Activated T-helper 2 cell treated with anti-CD3 and anti-CD28 coated beads, Interferon-gamma antibody, Interleukin-2, Interleukin-4, amounts not matched to agents 10 μg/mL and 5 μg/mL and 100 μg/mL, durations not matched to agents 14 hours and 24 hours and 36 hours (primary cell): Measurements from ENCODE around the gene MALRD1. TPM values are rescaled to one million over a fixed set of nuclear protein-coding genes. Genes with fewer than 3 reads are reported as not detected.

ENCODE experiments used
- DNase-seq: peaks from one replicate; pipeline ENCODE4 v3.0.0; 2021; ENCODE audit warnings: low spot score
- H3K27ac Mint-ChIP-seq: one replicate; pipeline ENCODE4 v1.8.0; 2021; ENCODE audit warnings: mixed read lengths
- H3K27me3 Mint-ChIP-seq: one replicate; pipeline ENCODE4 v1.8.0; 2021; ENCODE audit warnings: low read depth, mixed read lengths
- H3K36me3 Mint-ChIP-seq: one replicate; pipeline ENCODE4 v1.8.0; 2021; ENCODE audit warnings: low read depth, mixed read lengths
- H3K4me1 Mint-ChIP-seq: one replicate; pipeline ENCODE4 v1.8.0; 2021; ENCODE audit warnings: low read depth, mixed read lengths
- H3K4me3 Mint-ChIP-seq: one replicate; pipeline ENCODE4 v1.8.0; 2021; ENCODE audit warnings: low read depth, mild to moderate bottlenecking, moderate library complexity, mixed read lengths
- H3K9me3 Mint-ChIP-seq: one replicate; pipeline ENCODE4 v1.8.0; 2021; ENCODE audit warnings: mixed read lengths
- intact Hi-C: fragments of 100-400 bp; cut with micrococcal nuclease; formaldehyde crosslinking; loops from one replicate; pipeline ENCODE4 v1.15.1; 2023
- total RNA-seq: library from RNA; stranded (reverse); gene quantifications from 2 replicates; pipeline ENCODE4 v1.2.3, GENCODE V29; 2022

Gene MALRD1
- total RNA-seq, 1 donor from 2014 or later: not detected

DNA sequence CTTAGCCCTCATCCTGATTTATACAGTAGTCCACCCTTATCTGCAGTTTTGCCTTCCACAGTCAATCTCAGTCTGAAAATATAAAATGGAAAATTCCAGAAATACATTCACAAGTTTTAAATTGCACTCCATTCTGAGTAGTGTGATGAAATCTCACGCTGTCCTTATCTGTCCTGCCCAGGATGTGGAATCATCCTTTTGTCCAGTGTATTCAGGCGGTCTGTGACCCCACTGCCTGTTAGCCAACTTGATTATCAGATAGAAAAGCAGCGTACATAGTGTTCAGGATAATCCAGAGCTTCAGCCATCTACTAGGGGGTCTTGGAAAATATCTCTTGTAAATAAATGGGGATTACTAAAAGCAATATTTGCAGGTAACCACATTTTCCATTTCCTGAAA, 146.3 kb downstream of the MALRD1 start:
- intact Hi-C loops: no loop called here
- Mint-ChIP-seq H3K36me3 (no peaks in the 10 kb centered on the region), H3K27me3 (no peaks in the 10 kb centered on the region)

DNA sequence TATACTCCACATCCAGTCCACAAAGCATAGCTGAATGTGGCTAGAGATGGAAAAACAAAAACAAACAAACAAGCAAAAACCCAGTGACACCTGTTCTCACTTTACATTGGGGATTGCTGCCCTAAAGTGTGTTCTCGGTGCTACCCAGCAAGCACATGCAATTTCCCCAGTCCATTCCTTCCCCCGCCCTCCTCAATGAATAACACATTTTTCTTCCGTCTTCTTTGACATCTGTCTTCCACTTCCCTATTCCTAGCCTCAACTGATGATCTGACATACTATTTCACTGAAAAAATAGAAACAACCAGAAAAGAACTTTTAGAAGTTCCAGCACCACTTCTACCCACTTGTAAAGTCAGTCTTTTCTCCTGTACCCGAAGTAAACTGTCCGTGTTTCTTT, 147.1 kb downstream of the MALRD1 start:
- intact Hi-C loops: no loop called here
- no peaks in the 10 kb centered on the region for H3K27me3 Mint-ChIP-seq
- H3K4me1 Mint-ChIP-seq: no peaks in the 10 kb centered on the region
- no peak for DNase-seq
- H3K9me3 Mint-ChIP-seq: peaks cover 4% of the 10 kb centered on the region
- H3K4me3 Mint-ChIP-seq: no peak overlapping the region
- no peak overlapping the region for H3K27ac Mint-ChIP-seq
- no peaks in the 10 kb centered on the region for H3K36me3 Mint-ChIP-seq

More for the DNA sequence above, 146.3 kb downstream of the MALRD1 start:
- H3K4me1 Mint-ChIP-seq: no peaks in the 10 kb centered on the region
- DNase-seq: no peak
- H3K27ac Mint-ChIP-seq: no peak overlapping the region
- peaks cover 4% of the 10 kb centered on the region for H3K9me3 Mint-ChIP-seq
- no peak overlapping the region for H3K4me3 Mint-ChIP-seq

DNA sequence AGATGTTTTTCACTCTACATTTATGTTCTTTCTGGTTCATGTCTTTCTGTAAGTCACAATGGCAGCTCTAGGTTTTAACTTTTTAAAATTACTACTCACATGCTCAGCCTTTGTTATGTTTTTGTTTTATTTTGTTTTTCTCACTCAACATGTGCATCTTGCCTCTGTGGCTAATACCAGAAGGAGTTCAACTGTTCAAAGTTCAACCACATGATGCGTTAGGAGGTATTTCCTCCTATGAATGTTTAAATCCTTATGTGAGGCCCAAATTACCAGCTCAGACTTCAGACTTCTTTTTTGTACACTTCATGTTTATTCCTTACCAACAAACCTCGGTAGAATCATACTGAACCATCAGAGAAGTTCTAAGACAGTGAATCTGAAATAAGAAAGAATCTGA, 151.6 kb downstream of the MALRD1 start:
- Mint-ChIP-seq H3K4me1 (no peaks in the 10 kb centered on the region), H3K27me3 (no peaks in the 10 kb centered on the region), H3K9me3 (peaks cover 22% of the 10 kb centered on the region), H3K4me3 (no peak overlapping the region), H3K36me3 (no peaks in the 10 kb centered on the region), H3K27ac (no peak overlapping the region)
- no peak for DNase-seq
- intact Hi-C loops: no loop called here

DNA sequence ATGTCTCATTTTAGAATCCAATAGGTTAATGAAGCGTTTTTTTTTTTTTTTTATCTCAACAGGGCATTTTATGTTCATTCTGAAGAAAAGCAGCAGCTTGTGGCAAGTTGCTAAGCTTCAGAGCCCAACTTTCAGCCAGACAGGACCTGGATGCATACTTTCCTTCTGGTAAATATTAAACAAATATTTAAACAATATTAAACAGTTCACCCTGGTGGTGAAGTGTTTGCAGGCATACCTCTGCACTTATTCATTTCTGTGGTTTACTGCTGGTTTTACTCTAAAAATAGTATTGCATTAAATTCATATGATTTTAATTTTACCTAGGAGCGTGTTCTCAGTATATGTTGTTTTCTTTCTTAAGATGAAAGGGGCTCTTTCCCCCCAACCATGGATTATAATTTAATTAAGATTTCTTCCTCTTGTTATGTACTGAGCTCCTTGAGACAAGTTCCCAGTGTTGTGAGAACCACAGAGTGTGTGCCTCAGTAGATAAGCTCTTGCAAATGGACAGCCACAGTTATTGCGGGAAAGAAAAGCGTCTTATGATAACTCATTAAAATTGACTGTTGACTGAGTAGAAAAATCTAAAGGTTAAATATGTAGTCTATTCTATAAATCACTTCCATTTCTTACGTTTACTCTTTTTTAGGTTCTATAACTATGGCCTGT, 155.8 kb downstream of the MALRD1 start:
- H3K4me3 Mint-ChIP-seq: no peak overlapping the region
- H3K27ac Mint-ChIP-seq: no peak overlapping the region
- H3K9me3 Mint-ChIP-seq: peaks cover 38% of the 10 kb centered on the region
- H3K27me3 Mint-ChIP-seq: no peaks in the 10 kb centered on the region
- H3K4me1 Mint-ChIP-seq: no peaks in the 10 kb centered on the region
- no peaks in the 10 kb centered on the region for H3K36me3 Mint-ChIP-seq
- intact Hi-C loops: no loop called here
- DNase-seq: no peak

DNA sequence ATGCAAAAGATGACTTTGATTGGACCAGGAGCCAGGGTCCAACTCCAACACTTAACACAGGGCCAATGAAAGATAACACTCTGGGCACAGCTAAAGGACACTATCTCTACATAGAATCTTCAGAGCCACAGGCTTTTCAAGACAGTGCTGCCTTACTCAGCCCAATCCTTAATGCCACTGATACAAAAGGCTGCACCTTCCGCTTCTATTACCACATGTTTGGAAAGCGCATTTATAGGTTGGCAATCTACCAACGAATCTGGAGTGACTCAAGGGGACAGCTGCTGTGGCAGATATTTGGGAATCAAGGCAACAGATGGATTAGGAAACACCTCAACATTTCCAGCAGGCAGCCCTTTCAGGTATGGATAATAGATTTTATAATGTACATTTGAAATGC, 160.7 kb downstream of the MALRD1 start:
- H3K27me3 Mint-ChIP-seq: no peaks in the 10 kb centered on the region

DNA sequence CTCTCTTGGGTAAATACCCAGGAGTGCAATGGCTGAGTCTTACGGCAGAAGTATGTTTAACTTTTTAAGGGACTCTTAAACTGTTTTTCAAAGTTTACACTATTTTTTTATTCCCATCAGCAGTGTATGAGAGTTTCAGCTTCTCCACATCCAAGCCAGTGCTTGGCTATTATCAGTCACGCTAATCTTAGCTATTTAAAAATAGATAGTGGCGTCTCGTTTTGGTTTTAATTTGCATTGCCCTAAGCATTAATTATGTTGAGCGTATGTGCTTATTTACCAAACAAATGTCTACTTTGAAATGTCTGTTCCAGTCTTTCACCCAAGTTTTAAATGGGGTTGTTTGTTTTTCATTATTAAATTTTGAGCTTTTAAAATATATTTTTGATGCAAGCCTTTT, 164.0 kb downstream of the MALRD1 start:
- H3K27ac Mint-ChIP-seq: no peak overlapping the region
- intact Hi-C loops: no loop called here
- H3K36me3 Mint-ChIP-seq: no peaks in the 10 kb centered on the region
- H3K4me3 Mint-ChIP-seq: no peak overlapping the region
- no peak for DNase-seq
- H3K9me3 Mint-ChIP-seq: peaks cover 20% of the 10 kb centered on the region
- H3K4me1 Mint-ChIP-seq: no peaks in the 10 kb centered on the region
- H3K27me3 Mint-ChIP-seq: no peaks in the 10 kb centered on the region

More for the DNA sequence above, 160.7 kb downstream of the MALRD1 start:
- H3K36me3 Mint-ChIP-seq: no peaks in the 10 kb centered on the region
- DNase-seq: no peak
- no peak overlapping the region for H3K4me3 Mint-ChIP-seq
- H3K9me3 Mint-ChIP-seq: peaks cover 27% of the 10 kb centered on the region
- intact Hi-C loops: no loop called here
- H3K4me1 Mint-ChIP-seq: no peaks in the 10 kb centered on the region
- H3K27ac Mint-ChIP-seq: no peak overlapping the region

DNA sequence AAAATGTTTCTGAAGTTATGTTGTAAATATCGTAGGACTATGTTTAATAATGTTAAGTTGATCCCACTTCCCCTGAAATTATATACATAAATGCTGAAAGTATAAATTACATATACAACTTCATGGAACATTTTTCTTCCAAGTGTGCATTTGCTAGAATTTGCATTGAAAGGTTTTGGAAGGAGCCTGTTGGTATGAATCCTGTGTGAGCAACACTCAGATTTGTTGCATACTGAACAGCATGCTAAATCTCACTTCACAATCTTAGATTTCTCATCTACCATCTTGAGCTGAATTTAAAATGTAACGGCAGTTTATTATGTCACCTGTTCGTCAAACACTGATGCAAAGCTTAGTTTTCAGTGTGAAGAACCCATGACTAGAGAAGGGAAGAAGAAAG, 172.6 kb downstream of the MALRD1 start:
- Mint-ChIP-seq H3K4me1 (no peaks in the 10 kb centered on the region), H3K9me3 (peaks cover 42% of the 10 kb centered on the region), H3K36me3 (no peaks in the 10 kb centered on the region), H3K27ac (no peak overlapping the region), H3K4me3 (no peak overlapping the region), H3K27me3 (no peaks in the 10 kb centered on the region)
- intact Hi-C loops: no loop called here
- no peak for DNase-seq

DNA sequence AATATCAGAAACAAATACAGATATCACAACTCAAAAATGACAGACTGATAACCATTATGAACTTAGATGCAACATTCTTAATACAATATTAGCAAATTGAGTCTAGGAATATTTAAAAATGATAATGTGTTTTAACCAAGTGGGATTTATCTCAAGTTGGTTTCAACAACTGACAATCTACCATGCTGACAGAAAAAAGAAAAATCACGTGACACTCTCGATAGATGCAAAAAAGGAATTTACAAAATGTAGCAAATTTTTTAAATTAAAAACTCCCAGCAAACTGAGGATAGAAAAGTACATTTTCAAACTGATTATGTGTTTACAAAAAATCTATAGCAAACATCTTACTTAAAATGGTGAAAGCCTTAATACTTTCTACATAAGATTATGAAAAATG, 177.4 kb downstream of the MALRD1 start:
- no peak overlapping the region for H3K27ac Mint-ChIP-seq
- no peak overlapping the region for H3K4me3 Mint-ChIP-seq
- peaks cover 33% of the 10 kb centered on the region for H3K9me3 Mint-ChIP-seq
- intact Hi-C loops: no loop called here
- H3K27me3 Mint-ChIP-seq: no peaks in the 10 kb centered on the region
- H3K36me3 Mint-ChIP-seq: no peaks in the 10 kb centered on the region
- H3K4me1 Mint-ChIP-seq: no peaks in the 10 kb centered on the region
- no peak for DNase-seq

DNA sequence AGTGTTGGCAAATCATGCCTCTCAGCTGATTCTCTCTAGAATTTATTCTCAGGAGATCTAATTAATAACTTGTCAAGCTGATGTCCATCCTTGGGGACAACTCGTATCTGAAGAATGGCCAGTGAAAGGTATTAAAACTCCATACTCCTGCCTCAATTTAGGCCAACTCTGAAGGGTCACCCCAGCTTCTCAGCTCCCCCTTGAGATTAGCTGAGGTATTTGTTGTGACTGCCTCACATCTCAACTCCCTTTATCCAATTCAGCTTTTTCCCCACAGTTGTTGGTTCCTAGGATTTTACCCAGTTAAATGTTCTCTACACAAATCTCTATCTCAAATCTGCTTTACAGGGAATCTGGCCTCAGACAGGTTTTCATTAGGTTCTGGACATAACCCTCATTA, 182.4 kb downstream of the MALRD1 start:
- H3K4me3 Mint-ChIP-seq: no peak overlapping the region
- intact Hi-C loops: no loop called here
- no peaks in the 10 kb centered on the region for H3K36me3 Mint-ChIP-seq
- no peaks in the 10 kb centered on the region for H3K4me1 Mint-ChIP-seq
- no peak overlapping the region for H3K27ac Mint-ChIP-seq
- peaks cover 24% of the 10 kb centered on the region for H3K9me3 Mint-ChIP-seq
- H3K27me3 Mint-ChIP-seq: no peaks in the 10 kb centered on the region
- no peak for DNase-seq

DNA sequence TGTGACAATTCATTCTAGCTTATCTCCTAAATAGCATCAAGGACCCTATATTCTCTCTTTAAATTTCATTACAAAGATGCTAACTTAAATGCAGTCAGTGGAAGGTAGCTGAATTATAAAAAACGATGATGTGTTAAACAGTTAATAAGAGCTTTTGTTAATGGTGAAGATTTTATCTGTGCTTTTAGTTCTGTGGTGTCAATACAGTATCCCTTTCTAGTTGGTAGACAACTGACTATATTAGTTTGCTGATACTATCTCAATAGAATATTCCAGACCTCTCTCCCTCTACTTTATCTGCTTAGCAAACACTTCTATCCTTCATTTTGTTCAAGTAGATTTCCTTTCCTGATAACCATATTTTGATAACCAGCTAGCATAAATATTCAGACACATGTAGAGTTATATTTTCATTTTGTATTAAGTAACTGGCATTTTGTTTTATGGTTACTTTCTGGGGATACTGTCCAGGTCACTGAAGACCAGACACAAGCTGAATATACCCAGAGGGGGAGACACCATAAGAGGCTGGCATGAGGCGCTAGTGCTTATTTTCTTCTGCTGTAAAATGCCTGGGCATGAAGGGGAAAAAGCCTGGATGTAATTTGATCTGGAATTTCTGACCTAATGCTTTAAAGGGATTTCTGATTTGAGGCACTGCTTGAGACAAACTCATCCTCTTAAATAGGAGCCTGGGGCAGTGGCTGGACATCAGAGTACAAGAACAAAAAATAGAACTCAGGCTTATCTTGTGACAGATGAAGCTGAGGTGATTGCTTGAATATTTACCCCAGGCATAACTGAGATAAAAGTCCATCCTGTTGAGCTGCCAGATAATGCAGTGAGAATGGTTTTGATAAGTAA, 197.5 kb downstream of the MALRD1 start:
- intact Hi-C loops: no loop called here
- no peak for DNase-seq
- H3K9me3 Mint-ChIP-seq: peaks cover 26% of the 10 kb centered on the region
- H3K27me3 Mint-ChIP-seq: no peaks in the 10 kb centered on the region
- no peak overlapping the region for H3K4me3 Mint-ChIP-seq
- H3K27ac Mint-ChIP-seq: no peak overlapping the region
- H3K4me1 Mint-ChIP-seq: no peaks in the 10 kb centered on the region
- no peaks in the 10 kb centered on the region for H3K36me3 Mint-ChIP-seq

DNA sequence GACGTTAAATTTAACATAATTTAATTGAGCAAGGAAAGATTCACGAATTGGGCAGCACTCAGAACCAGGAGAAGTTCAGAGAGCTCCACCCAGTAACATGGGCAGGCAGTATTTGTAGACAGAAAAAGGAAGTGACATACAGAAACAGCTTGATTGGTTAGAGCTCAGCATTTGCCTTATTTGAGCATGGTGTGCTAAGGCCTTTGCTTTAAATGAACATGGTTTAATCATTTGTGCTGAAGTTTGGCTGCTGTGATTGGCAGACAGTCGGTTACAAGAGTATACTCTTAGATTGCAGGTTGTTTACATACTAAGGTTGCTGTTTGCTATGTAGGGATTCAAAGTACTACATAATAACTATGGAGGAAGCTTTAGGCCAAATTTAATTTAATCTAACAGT, 199.2 kb downstream of the MALRD1 start:
- Mint-ChIP-seq H3K9me3 (peaks cover 21% of the 10 kb centered on the region), H3K27me3 (no peaks in the 10 kb centered on the region), H3K27ac (no peak overlapping the region), H3K4me3 (no peak overlapping the region), H3K4me1 (no peaks in the 10 kb centered on the region), H3K36me3 (no peaks in the 10 kb centered on the region)
- no peak for DNase-seq
- intact Hi-C loops: no loop called here

DNA sequence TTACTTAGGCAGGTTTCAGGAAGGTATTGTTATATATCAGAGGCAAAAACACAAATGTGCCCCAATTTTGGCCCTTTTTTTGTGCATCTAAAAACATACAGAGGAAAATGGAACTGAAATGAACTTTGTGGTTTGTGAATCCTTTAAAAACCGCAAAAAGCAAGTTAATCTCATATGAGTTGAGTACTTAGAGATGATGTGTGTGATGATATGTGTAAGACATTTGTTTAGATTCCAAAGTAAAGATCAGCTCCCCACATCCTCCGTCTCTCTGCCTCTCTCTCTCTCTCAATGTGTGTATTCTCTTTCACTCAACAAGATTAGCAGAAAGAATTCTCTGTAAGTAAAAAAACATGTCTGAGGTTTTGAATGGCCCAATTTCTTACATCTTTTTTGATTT, 201.9 kb downstream of the MALRD1 start:
- no peaks in the 10 kb centered on the region for H3K27me3 Mint-ChIP-seq
- H3K27ac Mint-ChIP-seq: no peak overlapping the region
- H3K4me3 Mint-ChIP-seq: no peak overlapping the region
- no peak for DNase-seq
- intact Hi-C loops: no loop called here
- H3K4me1 Mint-ChIP-seq: no peaks in the 10 kb centered on the region
- H3K9me3 Mint-ChIP-seq: peaks cover 27% of the 10 kb centered on the region
- H3K36me3 Mint-ChIP-seq: no peaks in the 10 kb centered on the region

DNA sequence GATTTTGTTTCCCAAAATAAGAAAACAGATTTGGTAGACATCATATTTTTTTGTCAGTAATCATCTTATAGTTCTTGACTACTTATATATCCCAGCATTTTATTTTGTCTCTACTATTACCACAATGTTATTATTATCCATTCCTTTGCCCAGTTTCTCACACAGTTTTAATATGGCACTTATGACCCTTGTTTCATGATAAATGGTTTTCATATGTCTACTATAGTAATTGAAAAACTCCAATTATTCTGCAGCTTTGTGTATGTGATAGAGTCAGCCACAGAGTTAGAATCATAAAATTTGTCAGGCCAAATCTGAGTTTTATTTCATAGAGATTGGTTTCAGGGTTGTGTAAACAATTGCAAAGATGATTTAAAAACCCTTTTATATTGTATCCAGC, 203.9 kb downstream of the MALRD1 start:
- H3K4me3 Mint-ChIP-seq: no peak overlapping the region
- intact Hi-C loops: no loop called here
- H3K27ac Mint-ChIP-seq: no peak overlapping the region
- no peaks in the 10 kb centered on the region for H3K27me3 Mint-ChIP-seq
- no peak for DNase-seq
- no peaks in the 10 kb centered on the region for H3K4me1 Mint-ChIP-seq
- no peaks in the 10 kb centered on the region for H3K36me3 Mint-ChIP-seq
- H3K9me3 Mint-ChIP-seq: peaks cover 28% of the 10 kb centered on the region
